Hepatocyte (in vitro differentiated cells): ENCODE results near the gene FRMD6. TPM values are rescaled to one million over a fixed set of nuclear protein-coding genes. Genes with fewer than 3 reads are reported as not detected.

Experiments used
- DNase-seq: peaks from one replicate; pipeline ENCODE4 v3.0.0-alpha.2; 2016; ENCODE audit warnings: low spot score
- H2AFZ ChIP-seq: fragments of 200-600 bp; sonication (generic); 2 replicates; pipeline ENCODE4 v1.6.0; 2016; ENCODE audit warnings: antibody characterized with exemption, mild to moderate bottlenecking
- H3K27ac ChIP-seq: fragments of 200-600 bp; sonication (generic); 2 replicates; pipeline ENCODE4 v1.5.1; 2016; ENCODE audit warnings: mild to moderate bottlenecking
- H3K27me3 ChIP-seq: fragments of 200-600 bp; sonication (generic); 2 replicates; pipeline ENCODE4 v1.6.1; 2016
- H3K36me3 ChIP-seq: fragments of 200-600 bp; sonication (generic); replicated peaks from 2 replicates; pipeline ENCODE4 v1.5.1; 2016; ENCODE audit warnings: low read depth; ENCODE audit not compliant: insufficient read depth
- H3K4me1 ChIP-seq: fragments of 200-600 bp; sonication (generic); 2 replicates; pipeline ENCODE4 v1.5.1; 2016; ENCODE audit warnings: mild to moderate bottlenecking, moderate library complexity; ENCODE audit not compliant: insufficient read depth
- H3K4me2 ChIP-seq: fragments of 200-600 bp; sonication (generic); 2 replicates; pipeline ENCODE4 v1.6.0; 2016
- H3K4me3 ChIP-seq: fragments of 200-600 bp; sonication (generic); 2 replicates; pipeline ENCODE4 v1.5.1; 2016; ENCODE audit warnings: mild to moderate bottlenecking
- H3K79me2 ChIP-seq: fragments of 200-600 bp; sonication (generic); 2 replicates; pipeline ENCODE4 v1.6.0; 2017; ENCODE audit warnings: mild to moderate bottlenecking
- H3K9me2 ChIP-seq: fragments of 200-600 bp; sonication (generic); replicated peaks from 2 replicates; pipeline ENCODE4 v1.6.0; 2017; ENCODE audit warnings: mild to moderate bottlenecking; ENCODE audit not compliant: insufficient read depth
- H3K9me3 ChIP-seq: fragments of 200-600 bp; sonication (generic); 2 replicates; pipeline ENCODE4 v1.5.1; 2016; ENCODE audit warnings: low read depth, mild to moderate bottlenecking
- H4K20me1 ChIP-seq: fragments of 200-600 bp; sonication (generic); 2 replicates; pipeline ENCODE4 v1.6.0; 2016; ENCODE audit warnings: mild to moderate bottlenecking; ENCODE audit not compliant: insufficient read depth, poor library complexity, severe bottlenecking
- EZH2 ChIP-seq: fragments of 200-600 bp; sonication (generic); IDR thresholded peaks from 2 replicates; pipeline ENCODE4 v1.6.1; 2016; ENCODE audit warnings: antibody characterized with exemption, mild to moderate bottlenecking, borderline replicate concordance
- EZH2phosphoT487 ChIP-seq: fragments of 200-600 bp; sonication (generic); IDR thresholded peaks from one replicate; pipeline ENCODE4 v1.6.1; 2018; ENCODE audit warnings: antibody characterized with exemption, mild to moderate bottlenecking, low read depth, moderate library complexity; ENCODE audit not compliant: unreplicated experiment, severe bottlenecking
- WGBS: methylation state at CpG from one replicate; pipeline ENCODE4 v1.1.6; 2016; ENCODE audit warnings: low lambda C conversion rate; ENCODE audit errors: missing lambda C conversion rate; 5-methylcytosine and 5-hydroxymethylcytosine counted together
- polyA plus RNA-seq: library from polyadenylated mRNA; unstranded; fragments of >200 nt; fragmentation: Nextera tagmentation; extraction: Ambion mirVana; gene quantifications from 2 replicates; pipeline ENCODE4 v1.2.1, GENCODE V29; 2016
- total RNA-seq: library from RNA; depleted of rRNA; stranded (reverse); fragments of >200 nt; gene quantifications from 2 replicates; pipeline ENCODE4 v1.2.3, GENCODE V29; 2014
- TF ChIP-seq, protein P1 (sequence below): fragments of 200-600 bp; sonication (generic); IDR thresholded peaks from 2 replicates; pipeline ENCODE4 v1.5.1; 2016; ENCODE audit warnings: antibody characterized with exemption, mild to moderate bottlenecking; ENCODE audit not compliant: poor library complexity

Gene FRMD6
- total and polyA plus RNA-seq, 2 experiments from 2014 or later = 18.9 to 64.4 TPM

DNA sequence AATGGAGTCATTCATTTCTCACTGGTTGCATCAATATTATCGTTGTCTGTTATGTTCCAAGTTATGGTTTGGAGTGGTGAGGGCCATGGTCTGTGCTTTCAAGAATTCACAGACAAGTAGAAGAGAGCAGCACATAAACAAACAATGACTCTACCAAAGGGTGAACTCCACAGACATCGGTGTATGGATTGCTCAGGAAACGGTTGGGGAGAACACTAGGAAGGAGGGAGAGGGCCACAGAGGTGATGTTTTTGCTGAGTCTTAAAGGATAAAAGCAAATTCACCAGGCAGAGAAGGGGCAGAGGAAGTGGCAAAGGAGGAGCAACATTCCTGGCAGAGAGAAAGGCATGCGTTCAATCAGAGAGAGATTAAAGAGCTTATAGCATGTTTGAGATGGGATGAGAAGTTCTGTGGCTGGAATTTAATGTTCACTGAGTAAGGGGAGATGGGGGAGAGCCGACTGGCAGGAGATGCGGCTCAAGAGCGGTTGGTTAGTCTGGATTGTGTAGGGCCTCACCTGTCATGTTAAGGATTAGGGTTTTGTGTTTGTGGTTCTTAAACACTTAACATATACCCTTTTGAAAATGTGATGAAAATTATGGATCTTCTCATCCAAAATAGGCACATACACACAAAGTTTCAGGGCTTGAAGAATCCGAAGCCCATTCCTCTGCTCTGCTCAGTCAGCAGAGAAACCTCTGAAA lies 42.3 kb upstream of the FRMD6 start:
- peaks cover 26% of the 10 kb centered on the region for H3K4me1 ChIP-seq
- no peaks in the 10 kb centered on the region for H3K36me3 ChIP-seq
- H3K9me2 ChIP-seq = no peaks in the 10 kb centered on the region
- peak overlapping the region; percentile 89 for H3K27ac ChIP-seq
- peak overlapping the region; percentile 4 for H3K4me2 ChIP-seq
- no peak for DNase-seq
- TF ChIP-seq EZH2phosphoT487 (no peak), EZH2 (no peak)
- TF ChIP-seq, protein P1, sequence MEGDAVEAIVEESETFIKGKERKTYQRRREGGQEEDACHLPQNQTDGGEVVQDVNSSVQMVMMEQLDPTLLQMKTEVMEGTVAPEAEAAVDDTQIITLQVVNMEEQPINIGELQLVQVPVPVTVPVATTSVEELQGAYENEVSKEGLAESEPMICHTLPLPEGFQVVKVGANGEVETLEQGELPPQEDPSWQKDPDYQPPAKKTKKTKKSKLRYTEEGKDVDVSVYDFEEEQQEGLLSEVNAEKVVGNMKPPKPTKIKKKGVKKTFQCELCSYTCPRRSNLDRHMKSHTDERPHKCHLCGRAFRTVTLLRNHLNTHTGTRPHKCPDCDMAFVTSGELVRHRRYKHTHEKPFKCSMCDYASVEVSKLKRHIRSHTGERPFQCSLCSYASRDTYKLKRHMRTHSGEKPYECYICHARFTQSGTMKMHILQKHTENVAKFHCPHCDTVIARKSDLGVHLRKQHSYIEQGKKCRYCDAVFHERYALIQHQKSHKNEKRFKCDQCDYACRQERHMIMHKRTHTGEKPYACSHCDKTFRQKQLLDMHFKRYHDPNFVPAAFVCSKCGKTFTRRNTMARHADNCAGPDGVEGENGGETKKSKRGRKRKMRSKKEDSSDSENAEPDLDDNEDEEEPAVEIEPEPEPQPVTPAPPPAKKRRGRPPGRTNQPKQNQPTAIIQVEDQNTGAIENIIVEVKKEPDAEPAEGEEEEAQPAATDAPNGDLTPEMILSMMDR = no peak
- H3K9me3 ChIP-seq = no peaks in the 10 kb centered on the region
- no peaks in the 10 kb centered on the region for H4K20me1 ChIP-seq
- H3K79me2 ChIP-seq = no peaks in the 10 kb centered on the region
- H3K27me3 ChIP-seq = no peaks in the 10 kb centered on the region
- H3K4me3 ChIP-seq = no peak overlapping the region
- WGBS = 45% methylated on average over 8 of the region's 8 CpGs
- H2AFZ ChIP-seq = no peak overlapping the region

DNA sequence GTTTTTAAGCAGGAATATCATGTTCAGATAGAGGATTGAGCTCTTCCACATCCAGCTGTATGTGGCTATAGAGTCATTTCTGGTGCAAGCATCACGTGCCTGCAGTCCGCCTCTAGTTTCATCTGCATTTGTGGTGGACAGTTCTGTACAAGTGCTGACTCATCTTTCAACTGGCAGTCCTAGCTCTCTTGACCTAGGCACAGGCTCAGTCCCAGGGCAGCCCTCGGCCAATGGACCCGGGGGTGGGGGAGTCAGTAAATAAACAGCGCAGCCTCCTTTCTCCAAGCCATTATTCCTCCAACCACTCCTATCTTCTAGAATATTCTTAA lies 41.8 kb upstream of the FRMD6 start:
- Histone ChIP-seq H3K27me3 (no peaks in the 10 kb centered on the region), H3K4me3 (no peak overlapping the region), H3K9me3 (no peaks in the 10 kb centered on the region), H3K27ac (peak overlapping the region; percentile 89), H3K9me2 (no peaks in the 10 kb centered on the region), H3K79me2 (no peaks in the 10 kb centered on the region), H3K4me1 (peaks cover 22% of the 10 kb centered on the region), H3K4me2 (peak overlapping the region; percentile 4), H3K36me3 (no peaks in the 10 kb centered on the region), H4K20me1 (no peaks in the 10 kb centered on the region), H2AFZ (no peak overlapping the region)
- TF ChIP-seq EZH2phosphoT487 (no peak), EZH2 (no peak)
- TF ChIP-seq, protein P1 = no peak
- WGBS = 60% methylated on average over 5 of the region's 5 CpGs
- DNase-seq = peak; percentile 46

DNA sequence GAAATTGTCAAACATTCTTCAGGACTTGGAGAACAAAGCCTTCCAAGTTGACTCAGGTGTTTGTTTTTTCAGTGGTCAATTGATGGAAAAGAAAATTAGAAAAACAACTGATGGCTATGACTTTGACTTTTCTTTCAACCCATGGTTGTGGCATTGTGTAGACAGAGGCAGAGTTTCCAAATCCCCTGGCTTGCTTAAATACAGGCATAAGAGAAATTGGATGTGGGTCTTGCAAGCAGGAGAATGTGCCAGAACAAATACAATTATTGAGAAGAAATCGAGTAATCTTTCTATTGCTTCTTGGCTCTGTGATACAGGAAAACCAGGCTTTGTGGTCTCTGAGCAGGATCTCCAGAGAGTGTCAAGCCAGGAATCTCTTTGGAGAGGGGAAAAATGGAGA lies 40.9 kb upstream of the FRMD6 start:
- Histone ChIP-seq H3K27ac (no peak overlapping the region), H3K4me2 (no peak overlapping the region), H3K27me3 (no peaks in the 10 kb centered on the region), H3K4me1 (peaks cover 22% of the 10 kb centered on the region), H3K9me3 (no peaks in the 10 kb centered on the region), H3K36me3 (no peaks in the 10 kb centered on the region), H3K79me2 (no peaks in the 10 kb centered on the region), H3K4me3 (no peak overlapping the region), H2AFZ (no peak overlapping the region), H4K20me1 (no peaks in the 10 kb centered on the region), H3K9me2 (no peaks in the 10 kb centered on the region)
- TF ChIP-seq, protein P1 = no peak
- TF ChIP-seq EZH2phosphoT487 = no peak
- no peak for DNase-seq
- 88% methylated on average over 1 of the region's 1 CpG for WGBS

DNA sequence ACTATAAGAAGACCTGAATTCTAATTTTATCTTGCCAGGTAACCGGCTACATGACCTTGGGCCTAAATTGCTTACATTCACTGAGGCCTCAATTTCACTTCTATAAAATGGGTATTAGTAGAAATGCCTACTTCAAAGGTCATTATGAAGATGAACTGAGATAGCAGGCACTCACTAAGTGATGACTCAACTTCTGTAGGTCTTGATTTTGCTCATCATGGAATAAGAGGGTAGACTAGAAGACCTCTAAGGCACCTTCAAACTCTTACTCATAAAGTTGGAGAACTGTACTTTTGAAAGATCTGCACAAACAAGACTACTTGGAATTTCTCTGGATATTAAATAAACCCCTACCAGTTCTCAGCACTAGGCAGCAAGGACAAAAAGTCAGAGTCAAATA lies 39.3 kb upstream of the FRMD6 start:
- Histone ChIP-seq H3K4me1 (peaks cover 33% of the 10 kb centered on the region), H3K27me3 (no peaks in the 10 kb centered on the region), H3K79me2 (no peaks in the 10 kb centered on the region), H3K27ac (no peak overlapping the region), H2AFZ (no peak overlapping the region), H4K20me1 (no peaks in the 10 kb centered on the region), H3K9me3 (no peaks in the 10 kb centered on the region), H3K4me3 (no peak overlapping the region), H3K36me3 (no peaks in the 10 kb centered on the region), H3K9me2 (no peaks in the 10 kb centered on the region), H3K4me2 (no peak overlapping the region)
- TF ChIP-seq EZH2 (no peak), EZH2phosphoT487 (no peak)
- TF ChIP-seq, protein P1 = no peak
- WGBS = 60% methylated on average over 1 of the region's 1 CpG
- DNase-seq = no peak
